OCI-LY1 (cell line): ENCODE measurements around the gene KIF23.

ENCODE experiments used
- H2AFZ ChIP-seq: fragments of 200-600 bp; sonication (generic), shearing (Covaris generic); 2 replicates; pipeline ENCODE4 v1.6.0; 2014; ENCODE audit warnings: antibody characterized with exemption, mild to moderate bottlenecking, low read length
- H3F3A ChIP-seq: fragments of 200-600 bp; sonication (generic), shearing (Covaris generic); 2 replicates; pipeline ENCODE4 v1.6.0; 2014; ENCODE audit warnings: mild to moderate bottlenecking, antibody characterized with exemption, low read length, moderate library complexity; ENCODE audit not compliant: insufficient read depth
- H3K27ac ChIP-seq: fragments of 200-600 bp; sonication (generic); 2 replicates; pipeline ENCODE4 v1.5.1; 2014; ENCODE audit warnings: low read length, mixed run types, mild to moderate bottlenecking, low read depth; ENCODE audit not compliant: poor library complexity, severe bottlenecking
- H3K27me3 ChIP-seq: fragments of 200-600 bp; sonication (generic); 2 replicates; pipeline ENCODE4 v1.6.0; 2014; ENCODE audit warnings: antibody characterized with exemption, mild to moderate bottlenecking, low read length, moderate library complexity; ENCODE audit not compliant: insufficient read depth
- H3K36me3 ChIP-seq: fragments of 200-600 bp; sonication (generic); 2 replicates; pipeline ENCODE4 v1.6.1; 2014; ENCODE audit warnings: mild to moderate bottlenecking, antibody characterized with exemption, low read length, moderate library complexity, mixed read lengths; ENCODE audit not compliant: insufficient read depth
- H3K4me1 ChIP-seq: fragments of 200-600 bp; sonication (generic); 2 replicates; pipeline ENCODE4 v1.5.1; 2014; ENCODE audit warnings: mild to moderate bottlenecking, low read length, moderate library complexity; ENCODE audit not compliant: insufficient read depth, severe bottlenecking
- H3K4me2 ChIP-seq: fragments of 200-600 bp; sonication (generic), shearing (Covaris generic); 2 replicates; pipeline ENCODE4 v1.6.1; 2014; ENCODE audit warnings: low read length
- H3K4me3 ChIP-seq: fragments of 200-600 bp; sonication (generic); 2 replicates; pipeline ENCODE4 v1.5.1; 2014; ENCODE audit warnings: low read length, low read depth, mild to moderate bottlenecking, mixed read lengths; ENCODE audit not compliant: poor library complexity, severe bottlenecking
- H3K79me2 ChIP-seq: fragments of 200-600 bp; shearing (Covaris generic); 2 replicates; pipeline ENCODE4 v1.6.1; 2016; ENCODE audit warnings: mixed run types, low read length, mixed read lengths; ENCODE audit not compliant: insufficient read depth
- H3K9ac ChIP-seq: fragments of 200-600 bp; sonication (generic), shearing (Covaris generic); 2 replicates; pipeline ENCODE4 v1.6.1; 2014; ENCODE audit warnings: mild to moderate bottlenecking, low read length, mixed read lengths
- H3K9me2 ChIP-seq: fragments of 200-600 bp; sonication (generic), shearing (Covaris generic); 2 replicates; pipeline ENCODE4 v1.6.1; 2014; ENCODE audit warnings: low read depth, mild to moderate bottlenecking, low read length, mixed read lengths
- H3K9me3 ChIP-seq: fragments of 200-600 bp; shearing (Covaris generic); 2 replicates; pipeline ENCODE4 v1.6.1; 2014; ENCODE audit warnings: low read length, mixed read lengths
- H4K20me1 ChIP-seq: fragments of 200-600 bp; sonication (generic), shearing (Covaris generic); 2 replicates; pipeline ENCODE4 v1.6.0; 2016; ENCODE audit warnings: mild to moderate bottlenecking, low read length; ENCODE audit not compliant: insufficient read depth
- CTCF ChIP-seq: fragments of 200-600 bp; sonication (generic), shearing (Covaris generic); IDR thresholded peaks from 2 replicates; pipeline ENCODE4 v1.5.1; 2017; ENCODE audit warnings: mild to moderate bottlenecking, antibody characterized with exemption, low read length, moderate library complexity, mixed read lengths
- EZH2 ChIP-seq: fragments of 200-600 bp; sonication (generic), shearing (Covaris generic); IDR thresholded peaks from 2 replicates; pipeline ENCODE4 v1.8.0; 2017; ENCODE audit warnings: borderline replicate concordance, mixed run types, mild to moderate bottlenecking, antibody characterized with exemption, low read length, moderate library complexity, mixed read lengths

KIF23 gene

GRCh38 chr15:69434238-69434637, 20.1 kb downstream of the KIF23 start:
- Histone ChIP-seq H2AFZ (no peak overlapping the region), H3K27ac (no peak overlapping the region), H4K20me1 (no peaks in the 10 kb centered on the region), H3K9me2 (no peaks in the 10 kb centered on the region), H3K4me1 (no peaks in the 10 kb centered on the region), H3K36me3 (peaks cover 91% of the 10 kb centered on the region), H3K9me3 (no peaks in the 10 kb centered on the region), H3K4me2 (no peak overlapping the region), H3K9ac (no peak overlapping the region), H3K79me2 (no peaks in the 10 kb centered on the region), H3F3A (no peaks in the 10 kb centered on the region), H3K4me3 (no peak overlapping the region), H3K27me3 (no peaks in the 10 kb centered on the region)
- TF ChIP-seq EZH2 (no peak), CTCF (no peak)

GRCh38 chr15:69434679-69435078, 20.5 kb downstream of the KIF23 start:
- Histone ChIP-seq H3F3A (no peaks in the 10 kb centered on the region), H2AFZ (no peak overlapping the region), H3K9me2 (no peaks in the 10 kb centered on the region), H3K4me3 (no peak overlapping the region), H4K20me1 (no peaks in the 10 kb centered on the region), H3K4me2 (no peak overlapping the region), H3K27ac (no peak overlapping the region), H3K36me3 (peaks cover 91% of the 10 kb centered on the region), H3K4me1 (no peaks in the 10 kb centered on the region), H3K79me2 (no peaks in the 10 kb centered on the region), H3K9ac (no peak overlapping the region), H3K9me3 (no peaks in the 10 kb centered on the region), H3K27me3 (no peaks in the 10 kb centered on the region)
- TF ChIP-seq CTCF = no peak
- no peak for TF ChIP-seq EZH2

GRCh38 chr15:69435985-69436384, 21.8 kb downstream of the KIF23 start:
- Histone ChIP-seq H2AFZ (no peak overlapping the region), H3K9ac (no peak overlapping the region), H3K79me2 (no peaks in the 10 kb centered on the region), H3K9me2 (no peaks in the 10 kb centered on the region), H3K4me1 (no peaks in the 10 kb centered on the region), H3K27me3 (no peaks in the 10 kb centered on the region), H3F3A (no peaks in the 10 kb centered on the region), H3K4me2 (no peak overlapping the region), H3K27ac (no peak overlapping the region), H3K4me3 (no peak overlapping the region), H3K36me3 (peaks cover 89% of the 10 kb centered on the region), H3K9me3 (no peaks in the 10 kb centered on the region), H4K20me1 (no peaks in the 10 kb centered on the region)
- TF ChIP-seq CTCF (no peak), EZH2 (no peak)
